ENCODE results near the gene MMP17.

- TF ChIP-seq CTCF (conservative IDR thresholded peaks at IDR 0.05; ENCODE audit: low read depth, low read length): no peak
- no peak for TF ChIP-seq EZH2 (IDR thresholded peaks at IDR 0.05; ENCODE audit: borderline replicate concordance, low read depth, low read length, poor library complexity, severe bottlenecking)
Measured at GRCh38 chr12:131853832-131854797, 25.9 kb downstream of the MMP17 start.
